GM06990 (cell line): ENCODE results near the gene ZNF573.
"Not testable (repeated sequence)": the region's sequence is repeated elsewhere in the genome, so short reads cannot be mapped to it uniquely, and the experiment has no call there.

Experiments
- DNase-seq: peaks from one replicate; pipeline ENCODE4 v3.0.0-alpha.2; 2011; ENCODE audit not compliant: insufficient read length; ENCODE audit errors: extremely low read depth
- H3K27me3 ChIP-seq: replicated peaks from 2 replicates; pipeline ENCODE4 v1.6.0; 2011; ENCODE audit warnings: low read length; ENCODE audit not compliant: control insufficient read depth, insufficient read depth
- H3K36me3 ChIP-seq: 2 replicates; pipeline ENCODE4 v1.5.1; 2011; ENCODE audit warnings: low read length; ENCODE audit not compliant: control insufficient read depth, insufficient read depth
- H3K4me3 ChIP-seq: replicated peaks from 2 replicates; pipeline ENCODE4 v1.5.1; 2011; ENCODE audit warnings: low read depth, mild to moderate bottlenecking, control low read depth, low read length
- TF ChIP-seq, protein P1 (sequence below): IDR thresholded peaks from 2 replicates; pipeline ENCODE4 v1.5.1; 2011; ENCODE audit warnings: low read length, control low read depth, mild to moderate bottlenecking, inconsistent platforms; ENCODE audit not compliant: insufficient read depth, poor library complexity, severe bottlenecking

Gene ZNF573

DNA sequence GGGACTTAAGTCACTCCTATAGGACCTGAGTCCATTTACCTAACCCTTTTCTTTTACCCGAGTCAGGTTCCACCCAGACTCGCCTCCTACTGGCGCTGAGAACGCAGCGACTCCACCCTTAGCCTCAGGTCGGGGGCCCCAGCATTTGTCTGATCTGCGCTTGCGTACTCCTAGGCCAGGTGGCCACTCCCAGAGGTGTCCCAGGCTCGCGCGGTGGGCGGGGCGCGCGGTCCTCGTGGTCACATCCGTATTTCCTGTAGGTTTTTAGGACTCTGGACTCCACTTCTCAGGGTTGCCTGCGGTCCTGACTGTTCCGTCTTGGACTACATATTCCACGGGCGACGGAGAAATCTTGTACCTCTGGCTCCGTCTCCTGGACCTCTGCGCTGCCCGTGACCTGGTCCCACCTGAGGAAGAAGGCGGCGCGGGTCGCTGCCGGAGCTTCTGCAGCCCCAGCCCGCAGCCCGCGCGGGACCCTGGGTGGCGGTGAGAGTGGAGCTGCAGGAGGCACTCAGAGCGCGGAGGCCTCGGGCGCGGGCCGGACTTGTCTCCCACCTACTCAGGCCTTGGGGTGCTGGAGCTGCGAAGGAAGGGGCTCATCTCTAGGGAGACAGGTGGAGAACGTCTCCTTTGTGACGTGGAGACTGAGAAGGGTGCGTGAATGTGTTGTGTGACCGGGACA is 11.0 kb upstream of the ZNF573 start:
- no peaks in the 10 kb centered on the region for H3K36me3 ChIP-seq
- no peaks in the 10 kb centered on the region for H3K27me3 ChIP-seq
- H3K4me3 ChIP-seq, result no peak overlapping the region
- no peak for DNase-seq
- TF ChIP-seq, protein P1, sequence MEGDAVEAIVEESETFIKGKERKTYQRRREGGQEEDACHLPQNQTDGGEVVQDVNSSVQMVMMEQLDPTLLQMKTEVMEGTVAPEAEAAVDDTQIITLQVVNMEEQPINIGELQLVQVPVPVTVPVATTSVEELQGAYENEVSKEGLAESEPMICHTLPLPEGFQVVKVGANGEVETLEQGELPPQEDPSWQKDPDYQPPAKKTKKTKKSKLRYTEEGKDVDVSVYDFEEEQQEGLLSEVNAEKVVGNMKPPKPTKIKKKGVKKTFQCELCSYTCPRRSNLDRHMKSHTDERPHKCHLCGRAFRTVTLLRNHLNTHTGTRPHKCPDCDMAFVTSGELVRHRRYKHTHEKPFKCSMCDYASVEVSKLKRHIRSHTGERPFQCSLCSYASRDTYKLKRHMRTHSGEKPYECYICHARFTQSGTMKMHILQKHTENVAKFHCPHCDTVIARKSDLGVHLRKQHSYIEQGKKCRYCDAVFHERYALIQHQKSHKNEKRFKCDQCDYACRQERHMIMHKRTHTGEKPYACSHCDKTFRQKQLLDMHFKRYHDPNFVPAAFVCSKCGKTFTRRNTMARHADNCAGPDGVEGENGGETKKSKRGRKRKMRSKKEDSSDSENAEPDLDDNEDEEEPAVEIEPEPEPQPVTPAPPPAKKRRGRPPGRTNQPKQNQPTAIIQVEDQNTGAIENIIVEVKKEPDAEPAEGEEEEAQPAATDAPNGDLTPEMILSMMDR, result no peak

DNA sequence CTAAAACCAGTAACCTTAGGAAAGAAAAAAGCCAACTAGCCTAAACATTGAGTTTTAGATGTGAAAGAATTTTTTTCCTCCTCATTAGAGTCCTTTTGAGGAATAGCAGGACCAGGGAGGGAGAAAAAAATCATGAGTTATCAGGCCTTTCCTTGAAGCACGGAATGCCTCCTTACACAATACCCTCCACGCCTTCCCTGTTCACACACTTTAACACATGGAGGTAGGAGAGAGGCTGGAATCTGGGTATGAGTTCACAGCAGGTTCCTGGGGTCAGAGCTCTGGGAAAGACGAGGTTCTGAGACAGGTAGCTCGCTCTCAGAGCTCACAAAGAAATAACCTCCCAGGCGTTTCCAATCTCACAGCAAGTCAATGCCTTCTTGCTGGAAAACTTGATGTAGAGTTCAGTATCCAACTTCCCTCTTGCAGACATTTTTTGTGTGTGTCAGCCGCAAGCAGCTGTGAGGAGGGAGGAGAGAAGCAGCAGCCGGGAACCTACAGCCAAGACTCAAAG is 716 bp downstream of the ZNF573 start:
- no peak for DNase-seq
- H3K27me3 ChIP-seq, result no peaks in the 10 kb centered on the region
- TF ChIP-seq, protein P1, result no peak
- H3K4me3 ChIP-seq, result peak overlapping the region; percentile 95
- H3K36me3 ChIP-seq, result no peaks in the 10 kb centered on the region

DNA sequence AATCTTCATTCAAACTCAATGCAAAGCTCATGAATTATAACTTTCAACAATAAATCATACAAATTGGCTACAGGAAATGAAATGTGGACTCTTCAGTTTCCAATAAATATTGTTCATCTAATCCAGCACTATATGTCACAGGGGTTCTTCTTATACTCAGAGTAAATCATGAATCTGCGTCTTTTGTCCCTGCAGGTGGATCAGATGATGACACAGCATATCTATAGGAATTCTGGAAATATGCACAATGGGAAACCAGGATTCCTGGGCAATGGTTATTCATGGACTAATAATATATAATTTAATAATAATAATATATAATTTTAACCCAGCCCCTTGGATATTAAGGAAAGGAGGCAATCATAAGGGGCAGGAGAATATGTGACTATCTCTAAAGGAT is 8.4 kb downstream of the ZNF573 start:
- H3K4me3 ChIP-seq, result no peak overlapping the region
- TF ChIP-seq, protein P1, result no peak
- peaks cover 2% of the 10 kb centered on the region; the same call in 1 of the 2 replicates for H3K36me3 ChIP-seq
- no peak for DNase-seq
- no peaks in the 10 kb centered on the region for H3K27me3 ChIP-seq

DNA sequence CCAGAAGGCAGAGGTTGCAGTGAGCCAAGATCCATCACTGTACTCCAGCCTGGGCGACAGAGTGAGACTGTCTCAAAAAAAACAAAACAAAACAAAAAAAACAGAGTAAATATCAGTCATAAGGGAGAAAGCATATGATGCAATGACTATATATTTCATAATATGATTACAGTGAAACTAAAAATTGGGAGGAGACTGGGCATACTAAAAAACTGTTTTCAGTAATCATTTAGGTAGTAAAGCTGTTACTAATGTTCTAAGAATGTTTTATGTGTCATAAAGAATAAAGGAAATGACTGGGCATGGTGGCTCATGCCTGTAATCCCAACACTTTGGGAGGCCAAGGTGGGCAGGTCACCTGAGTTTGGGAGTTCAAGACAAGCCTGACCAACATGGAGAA is 15.9 kb downstream of the ZNF573 start:
- no peak overlapping the region for H3K4me3 ChIP-seq
- H3K36me3 ChIP-seq, result peaks cover 1% of the 10 kb centered on the region; the same call in 1 of the 2 replicates
- no peak for DNase-seq
- no peaks in the 10 kb centered on the region for H3K27me3 ChIP-seq
- TF ChIP-seq, protein P1, result no peak

DNA sequence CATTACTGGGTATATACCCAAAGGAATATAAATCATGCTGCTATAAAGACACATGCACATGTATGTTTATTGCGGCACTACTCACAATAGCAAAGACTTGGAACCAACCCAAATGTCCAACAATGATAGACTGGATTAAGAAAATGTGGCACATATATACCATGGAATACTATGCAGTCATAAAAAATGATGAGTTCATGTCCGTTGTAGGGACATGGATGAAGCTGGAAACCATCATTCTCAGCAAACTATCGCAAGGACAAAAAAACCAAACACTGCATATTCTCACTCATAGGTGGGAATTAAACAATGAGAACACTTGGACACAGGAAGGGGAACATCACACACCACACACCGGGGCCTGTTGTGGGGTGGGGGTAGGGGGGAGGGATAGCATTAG is 21.7 kb downstream of the ZNF573 start:
- not testable (repeated sequence) for H3K36me3 ChIP-seq, H3K4me3 ChIP-seq, DNase-seq, H3K27me3 ChIP-seq

DNA sequence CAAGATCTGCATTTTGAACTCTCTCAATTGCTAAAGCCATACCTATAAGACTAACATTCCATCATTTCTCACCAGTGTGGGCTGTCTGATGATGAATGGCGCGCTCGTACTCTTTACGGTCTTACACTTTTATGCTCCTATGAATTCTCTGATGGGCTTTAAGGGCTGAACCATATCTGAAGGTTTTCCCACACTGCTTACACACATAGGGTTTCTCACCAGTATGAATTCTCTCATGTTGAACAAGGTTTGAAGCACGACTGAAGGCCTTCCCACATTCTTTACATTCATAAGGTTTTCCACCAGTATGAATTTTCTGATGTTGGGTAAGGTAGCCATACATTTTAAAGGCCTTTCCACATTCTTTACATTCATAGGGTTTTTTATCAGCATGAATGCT is 41.0 kb downstream of the ZNF573 start:
- no peak overlapping the region for H3K4me3 ChIP-seq
- no peak for DNase-seq
- no peaks in the 10 kb centered on the region; the same call in 1 of the 2 replicates for H3K36me3 ChIP-seq
- TF ChIP-seq, protein P1, result no peak
- H3K27me3 ChIP-seq, result no peaks in the 10 kb centered on the region
